DOHH2 (cell line): ENCODE measurements around the gene CDH4.

Experiments used
- H3F3A ChIP-seq: fragments of 200-600 bp; sonication (generic), shearing (Covaris generic); 2 replicates; pipeline ENCODE4 v1.6.0; 2016; ENCODE audit warnings: antibody characterized with exemption, mild to moderate bottlenecking; ENCODE audit not compliant: control insufficient read depth, insufficient read depth
- H3K27ac ChIP-seq: fragments of 200-600 bp; sonication (generic); 2 replicates; pipeline ENCODE4 v1.5.1; 2014; ENCODE audit warnings: low read depth, mild to moderate bottlenecking, low read length, moderate library complexity
- H3K27me3 ChIP-seq: fragments of 200-600 bp; sonication (generic); 2 replicates; pipeline ENCODE4 v1.6.1; 2014; ENCODE audit warnings: mild to moderate bottlenecking, low read length, mixed read lengths; ENCODE audit not compliant: control insufficient read depth
- H3K36me3 ChIP-seq: fragments of 200-600 bp; sonication (generic); 2 replicates; pipeline ENCODE4 v1.6.1; 2014; ENCODE audit warnings: mild to moderate bottlenecking, low read length, moderate library complexity, mixed read lengths; ENCODE audit not compliant: control insufficient read depth
- H3K4me1 ChIP-seq: fragments of 200-600 bp; sonication (generic); 2 replicates; pipeline ENCODE4 v1.6.1; 2014; ENCODE audit warnings: mild to moderate bottlenecking, low read length, mixed read lengths; ENCODE audit not compliant: control insufficient read depth
- H3K4me2 ChIP-seq: fragments of 200-600 bp; sonication (generic); 2 replicates; pipeline ENCODE4 v1.6.0; 2014; ENCODE audit warnings: mild to moderate bottlenecking, low read length, moderate library complexity
- H3K4me3 ChIP-seq: fragments of 200-600 bp; sonication (generic); 2 replicates; pipeline ENCODE4 v1.5.1; 2014; ENCODE audit warnings: mild to moderate bottlenecking, low read length, mixed read lengths
- H3K79me2 ChIP-seq: fragments of 200-600 bp; sonication (generic); 2 replicates; pipeline ENCODE4 v1.6.1; 2014; ENCODE audit warnings: mild to moderate bottlenecking, low read length, mixed read lengths; ENCODE audit not compliant: control insufficient read depth
- H3K9me2 ChIP-seq: fragments of 200-600 bp; sonication (generic); replicated peaks from 2 replicates; pipeline ENCODE4 v1.6.1; 2014; ENCODE audit warnings: mild to moderate bottlenecking, low read length, mixed read lengths; ENCODE audit not compliant: control insufficient read depth
- H3K9me3 ChIP-seq: fragments of 200-600 bp; sonication (generic); 2 replicates; pipeline ENCODE4 v1.6.1; 2014; ENCODE audit warnings: antibody characterized with exemption, low read length, mixed read lengths; ENCODE audit not compliant: control insufficient read depth, insufficient read depth
- H4K20me1 ChIP-seq: fragments of 200-600 bp; sonication (generic); 2 replicates; pipeline ENCODE4 v1.6.0; 2014; ENCODE audit warnings: low read depth, mild to moderate bottlenecking, antibody characterized with exemption, low read length, moderate library complexity; ENCODE audit not compliant: control insufficient read depth, insufficient read depth
- EZH2phosphoT487 ChIP-seq: fragments of 200-600 bp; sonication (generic); IDR thresholded peaks from 2 replicates; pipeline ENCODE4 v1.6.1; 2017; ENCODE audit warnings: borderline replicate concordance, mild to moderate bottlenecking, antibody characterized with exemption, low read length, moderate library complexity, mixed read lengths
- TF ChIP-seq, protein P1 (sequence below): fragments of 200-600 bp; sonication (generic); IDR thresholded peaks from one replicate; pipeline ENCODE4 v1.5.1; 2014; ENCODE audit warnings: antibody characterized with exemption, mild to moderate bottlenecking, low read depth, low read length; ENCODE audit not compliant: poor library complexity, severe bottlenecking

Gene CDH4

DNA sequence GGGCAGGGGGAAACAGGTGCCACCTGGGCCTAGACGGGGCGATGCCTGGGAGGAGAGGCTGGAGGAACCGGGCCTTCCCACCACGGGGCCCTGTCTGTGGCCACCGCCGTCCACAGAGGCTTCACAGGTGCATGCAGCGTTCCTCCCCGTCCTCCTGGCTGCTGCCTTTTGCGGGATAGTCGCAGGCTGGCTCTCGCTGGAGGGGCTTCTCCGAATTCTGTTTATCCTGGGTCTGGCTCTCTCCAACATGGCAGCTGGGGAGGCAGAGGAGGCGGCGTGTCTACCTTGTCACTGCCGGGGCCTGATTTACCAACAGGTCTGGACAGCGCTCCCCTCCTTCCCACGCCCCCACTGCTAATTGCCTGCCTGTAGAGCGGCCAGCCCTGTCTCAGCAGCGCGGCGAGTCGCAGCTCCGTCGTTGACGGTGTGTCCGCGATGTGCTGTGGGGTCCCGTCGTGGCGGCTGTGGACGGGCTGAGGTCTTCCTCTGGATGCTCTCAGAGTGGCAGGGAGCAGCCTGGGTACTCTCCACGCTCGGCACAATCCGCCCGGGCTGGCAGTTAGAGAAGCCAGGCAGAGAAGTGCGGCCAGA, 550.8 kb downstream of the CDH4 start:
- no peaks in the 10 kb centered on the region for H3K4me1 ChIP-seq
- no peaks in the 10 kb centered on the region for H4K20me1 ChIP-seq
- no peaks in the 10 kb centered on the region for H3F3A ChIP-seq
- TF ChIP-seq, protein P1, sequence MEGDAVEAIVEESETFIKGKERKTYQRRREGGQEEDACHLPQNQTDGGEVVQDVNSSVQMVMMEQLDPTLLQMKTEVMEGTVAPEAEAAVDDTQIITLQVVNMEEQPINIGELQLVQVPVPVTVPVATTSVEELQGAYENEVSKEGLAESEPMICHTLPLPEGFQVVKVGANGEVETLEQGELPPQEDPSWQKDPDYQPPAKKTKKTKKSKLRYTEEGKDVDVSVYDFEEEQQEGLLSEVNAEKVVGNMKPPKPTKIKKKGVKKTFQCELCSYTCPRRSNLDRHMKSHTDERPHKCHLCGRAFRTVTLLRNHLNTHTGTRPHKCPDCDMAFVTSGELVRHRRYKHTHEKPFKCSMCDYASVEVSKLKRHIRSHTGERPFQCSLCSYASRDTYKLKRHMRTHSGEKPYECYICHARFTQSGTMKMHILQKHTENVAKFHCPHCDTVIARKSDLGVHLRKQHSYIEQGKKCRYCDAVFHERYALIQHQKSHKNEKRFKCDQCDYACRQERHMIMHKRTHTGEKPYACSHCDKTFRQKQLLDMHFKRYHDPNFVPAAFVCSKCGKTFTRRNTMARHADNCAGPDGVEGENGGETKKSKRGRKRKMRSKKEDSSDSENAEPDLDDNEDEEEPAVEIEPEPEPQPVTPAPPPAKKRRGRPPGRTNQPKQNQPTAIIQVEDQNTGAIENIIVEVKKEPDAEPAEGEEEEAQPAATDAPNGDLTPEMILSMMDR = no peak
- no peak for TF ChIP-seq EZH2phosphoT487
- H3K27ac ChIP-seq = no peak overlapping the region
- H3K9me3 ChIP-seq = no peaks in the 10 kb centered on the region
- H3K79me2 ChIP-seq = no peaks in the 10 kb centered on the region
- no peak overlapping the region for H3K4me3 ChIP-seq
- H3K9me2 ChIP-seq = no peaks in the 10 kb centered on the region
- no peak overlapping the region for H3K4me2 ChIP-seq
- H3K36me3 ChIP-seq = no peaks in the 10 kb centered on the region
- H3K27me3 ChIP-seq = no peaks in the 10 kb centered on the region

DNA sequence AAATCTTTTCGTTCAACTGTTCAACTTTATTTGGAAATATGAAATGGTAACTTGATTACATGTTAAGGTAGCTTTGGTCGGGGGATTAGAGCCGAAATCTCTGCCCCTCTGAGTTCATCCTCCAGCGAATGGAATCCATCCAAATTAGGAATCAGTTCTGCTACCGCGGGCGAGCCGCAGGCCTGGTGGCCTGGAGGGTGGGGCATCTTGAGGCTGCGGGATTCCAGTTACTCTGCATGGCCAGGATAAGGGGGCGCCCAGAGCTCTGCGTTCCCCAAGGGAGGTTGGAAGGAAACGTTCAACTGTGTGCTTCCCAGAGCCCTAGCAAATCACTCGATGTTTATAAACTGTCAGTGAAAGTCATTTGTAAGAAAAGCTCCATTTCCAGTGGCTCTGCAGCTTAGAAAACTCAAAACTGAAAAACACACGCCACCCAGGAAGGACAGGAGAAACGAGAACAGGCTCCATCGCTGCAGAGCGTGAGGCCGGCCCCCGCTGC, 551.4 kb downstream of the CDH4 start:
- no peaks in the 10 kb centered on the region for H4K20me1 ChIP-seq
- no peaks in the 10 kb centered on the region for H3K27me3 ChIP-seq
- no peak overlapping the region for H3K4me2 ChIP-seq

DNA sequence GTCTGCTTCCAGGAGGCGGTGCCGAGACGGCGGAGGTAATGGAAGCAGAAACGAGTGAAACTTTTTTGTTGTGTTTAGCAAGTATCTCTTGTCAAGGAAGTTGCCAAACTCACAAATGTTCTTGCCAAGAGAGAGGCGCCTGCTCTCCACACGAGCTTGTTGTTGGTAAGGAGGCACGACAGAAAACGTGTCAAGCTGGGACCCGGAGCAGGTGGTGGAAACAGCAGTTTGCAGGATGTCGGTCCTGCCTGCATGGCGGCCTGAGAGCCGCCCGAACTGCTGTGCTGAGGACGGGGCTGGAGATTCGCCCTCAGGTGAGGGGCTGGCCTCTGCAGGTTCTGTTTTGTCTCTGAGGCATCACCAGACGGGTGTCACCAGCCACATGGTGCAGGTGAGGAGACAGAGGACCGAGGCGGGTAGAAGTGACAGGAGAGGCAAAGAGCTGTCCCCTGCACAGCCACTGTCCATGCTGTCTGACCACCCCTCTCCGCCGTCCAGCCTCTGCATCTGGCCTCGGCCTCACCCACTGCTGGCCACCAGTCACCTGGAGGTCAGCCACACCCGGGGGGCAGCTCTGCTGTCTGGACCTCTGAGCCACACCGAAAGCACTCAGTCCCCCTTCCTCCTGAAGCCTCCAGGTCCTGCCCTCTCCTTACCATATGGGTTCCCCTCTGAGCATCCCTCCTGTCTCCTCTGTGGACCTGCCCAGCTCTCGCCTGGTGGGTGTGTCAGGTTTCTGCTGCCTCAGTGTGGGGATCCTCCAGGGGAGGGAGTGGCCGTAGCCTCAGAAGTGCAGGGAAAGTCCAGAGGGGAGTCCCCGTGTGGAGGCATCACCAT, 552.1 kb downstream of the CDH4 start:
- Histone ChIP-seq H3K27me3 (no peaks in the 10 kb centered on the region), H3F3A (no peaks in the 10 kb centered on the region), H3K4me2 (no peak overlapping the region), H4K20me1 (no peaks in the 10 kb centered on the region), H3K9me3 (no peaks in the 10 kb centered on the region), H3K4me1 (no peaks in the 10 kb centered on the region), H3K4me3 (no peak overlapping the region), H3K27ac (no peak overlapping the region), H3K9me2 (no peaks in the 10 kb centered on the region), H3K79me2 (no peaks in the 10 kb centered on the region), H3K36me3 (no peaks in the 10 kb centered on the region)
- TF ChIP-seq, protein P1 = no peak
- no peak for TF ChIP-seq EZH2phosphoT487

More for the DNA sequence above, 551.4 kb downstream of the CDH4 start:
- Histone ChIP-seq H3K36me3 (no peaks in the 10 kb centered on the region), H3F3A (no peaks in the 10 kb centered on the region), H3K4me1 (no peaks in the 10 kb centered on the region), H3K79me2 (no peaks in the 10 kb centered on the region), H3K9me3 (no peaks in the 10 kb centered on the region), H3K4me3 (no peak overlapping the region), H3K9me2 (no peaks in the 10 kb centered on the region), H3K27ac (no peak overlapping the region)
- no peak for TF ChIP-seq EZH2phosphoT487
- TF ChIP-seq, protein P1 = no peak
